NCI-H510A (cell line): Measurements from ENCODE around the gene LANCL3.
"Not testable (repeated sequence)": the region's sequence is repeated elsewhere in the genome, so short reads cannot be mapped to it uniquely, and the experiment has no call there.

ENCODE experiments used
- DNase-seq: peaks from one replicate; lab custom pipeline; 2025; lab: John Stamatoyannopoulos, UW

The LANCL3 gene

DNA sequence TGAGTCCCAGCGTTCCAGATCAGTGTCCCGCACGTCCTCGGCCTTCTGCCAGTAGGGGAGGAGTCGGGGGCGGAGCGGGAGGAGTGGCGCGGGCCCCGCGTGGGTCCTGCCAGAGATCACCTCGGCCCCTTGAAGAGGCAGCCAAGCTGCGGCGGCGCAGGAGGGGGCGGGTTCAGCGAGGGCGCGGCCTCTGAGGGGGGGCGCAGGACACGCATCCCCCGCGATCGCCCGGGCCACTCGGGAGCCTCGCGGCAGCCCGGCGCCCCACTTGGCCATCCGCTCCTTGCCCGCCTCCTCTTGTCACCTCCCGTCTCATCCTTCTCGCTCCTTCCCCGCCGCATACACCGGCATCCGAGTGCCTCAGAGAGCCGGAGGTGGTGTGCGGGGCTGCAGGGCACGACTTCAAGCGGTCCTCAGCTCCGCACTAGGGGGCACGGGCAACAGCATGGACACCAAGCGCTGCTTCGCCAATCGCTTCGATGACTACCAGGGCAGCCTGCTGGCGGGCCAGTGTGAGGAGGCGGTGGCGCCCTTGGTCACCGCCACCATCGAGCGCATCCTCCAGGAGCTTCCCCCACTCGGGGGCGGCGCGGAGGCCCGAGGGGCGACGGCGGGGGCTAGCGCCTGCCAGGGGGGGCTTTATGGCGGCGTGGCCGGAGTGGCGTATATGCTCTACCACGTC is at the start of gene LANCL3:
Gene LANCL3, plus strand, starts transcription at position 236 of the 682 bp plus-strand sequence. Its CDS starts 210 bp downstream, at position 446.
- not testable (repeated sequence) for DNase-seq

GRCh38 chrX:37523673-37524072 is 47.8 kb upstream of the LANCL3 start:
- not testable (repeated sequence) for DNase-seq

GRCh38 chrX:37541991-37542390 is 29.5 kb upstream of the LANCL3 start:
- DNase-seq, result no peak

- no peak for DNase-seq
Measured at GRCh38 chrX:37542791-37543190, 28.7 kb upstream of the LANCL3 start.

GRCh38 chrX:37543324-37543723 is 28.1 kb upstream of the LANCL3 start:
- DNase-seq, result no peak

DNA sequence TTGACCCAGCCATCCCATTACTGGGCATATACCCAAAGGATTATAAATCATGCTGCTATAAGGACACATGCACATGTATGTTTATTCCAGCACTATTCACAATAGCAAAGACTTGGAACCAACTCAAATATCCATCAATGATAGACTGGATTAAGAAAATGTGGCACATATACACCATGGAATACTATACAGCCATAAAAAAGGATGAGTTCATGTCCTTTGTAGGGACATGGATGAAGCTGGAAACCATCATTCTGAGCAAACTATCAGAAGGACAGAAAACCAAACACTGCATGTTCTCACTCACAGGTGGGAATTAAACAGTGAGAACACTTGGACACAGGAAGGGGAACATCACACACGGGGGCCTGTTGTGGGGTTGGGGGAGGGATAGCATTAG is 26.9 kb upstream of the LANCL3 start:
- DNase-seq, result not testable (repeated sequence)

DNA sequence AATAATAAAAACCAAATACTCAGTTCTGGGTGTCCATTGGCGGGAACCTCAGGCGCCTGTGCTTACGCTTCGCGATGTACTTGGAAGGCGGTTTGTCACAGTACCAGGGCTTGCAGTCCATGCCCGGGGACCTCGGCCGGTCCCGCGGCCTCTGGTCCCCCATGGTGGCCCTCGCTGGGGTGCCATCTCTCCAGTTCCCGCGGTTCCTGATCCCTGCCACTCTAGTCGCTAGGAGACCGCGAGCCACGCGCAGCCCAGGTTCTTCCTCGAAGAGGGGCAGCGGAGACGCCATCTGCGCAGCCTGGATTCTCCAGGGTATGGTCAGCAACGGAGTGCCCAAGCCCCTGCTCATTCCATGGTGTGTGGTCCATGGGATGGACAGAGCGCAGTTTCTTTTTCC is 26.4 kb upstream of the LANCL3 start:
- DNase-seq, result no peak

GRCh38 chrX:37549619-37550018 is 21.8 kb upstream of the LANCL3 start:
- DNase-seq, result not testable (repeated sequence)

GRCh38 chrX:37553476-37553875 is 18.0 kb upstream of the LANCL3 start:
- DNase-seq, result no peak

DNA sequence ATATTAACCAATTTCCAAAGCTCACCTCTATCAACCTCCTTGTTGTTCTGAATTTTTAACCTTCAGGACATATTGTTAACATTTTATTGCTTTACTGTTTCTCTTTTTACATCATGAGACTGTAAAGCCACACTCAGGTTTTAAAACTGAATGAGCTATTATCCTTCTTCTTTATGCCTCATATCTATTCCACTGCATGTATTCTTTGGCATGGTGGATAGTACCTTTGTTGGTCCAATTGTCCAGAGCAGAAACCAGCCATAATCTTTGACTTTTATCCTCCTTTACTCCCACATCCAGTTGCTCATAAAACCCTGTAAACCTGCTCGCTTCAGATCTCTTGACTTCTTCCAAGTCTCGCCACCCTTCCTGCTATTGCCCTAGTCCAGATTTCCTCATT is 6.2 kb upstream of the LANCL3 start:
- DNase-seq, result not testable (repeated sequence)

DNA sequence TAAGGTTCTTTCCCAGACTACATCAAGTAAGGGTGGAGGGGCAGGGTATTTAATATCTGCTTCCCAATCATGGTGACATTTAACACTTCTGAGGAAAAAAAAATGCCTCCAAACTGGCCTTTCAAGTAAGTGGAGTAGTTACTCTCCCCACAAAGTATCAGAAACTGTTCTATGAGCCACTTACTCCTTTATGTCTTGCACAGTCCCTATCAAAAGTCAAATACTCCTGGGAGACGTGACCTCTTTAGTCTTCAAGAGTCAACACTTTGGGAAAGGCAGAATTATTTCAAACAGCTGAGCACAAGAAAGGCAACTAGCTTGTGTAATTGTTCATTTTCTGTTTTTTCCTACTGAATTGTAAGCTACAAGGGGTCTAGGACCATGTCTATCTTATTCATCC is 1.1 kb upstream of the LANCL3 start:
- not testable (repeated sequence) for DNase-seq

DNA sequence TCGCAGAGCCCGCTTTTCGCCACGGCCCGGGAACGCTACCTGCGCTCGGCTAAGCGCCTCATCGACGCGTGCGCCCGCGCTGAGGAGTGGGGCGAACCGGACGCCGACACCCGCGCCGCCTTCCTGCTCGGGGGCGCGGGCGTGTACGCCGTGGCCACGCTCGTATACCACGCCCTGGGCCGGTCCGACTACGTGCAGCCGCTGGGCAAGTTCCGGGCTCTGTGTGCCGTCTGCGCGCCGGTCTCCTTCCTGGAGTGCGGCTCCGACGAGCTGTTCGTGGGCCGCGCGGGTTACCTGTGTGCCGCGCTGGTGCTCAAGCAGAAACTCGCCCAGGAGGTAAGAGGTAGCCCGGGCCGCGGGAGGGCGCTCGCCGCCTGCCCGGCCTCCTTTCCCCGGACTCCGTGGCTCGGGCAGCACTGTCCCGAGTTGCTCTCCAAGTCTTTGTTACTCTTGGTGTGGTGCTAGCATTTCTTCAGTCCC is 687 bp downstream of the LANCL3 start:
- not testable (repeated sequence) for DNase-seq

DNA sequence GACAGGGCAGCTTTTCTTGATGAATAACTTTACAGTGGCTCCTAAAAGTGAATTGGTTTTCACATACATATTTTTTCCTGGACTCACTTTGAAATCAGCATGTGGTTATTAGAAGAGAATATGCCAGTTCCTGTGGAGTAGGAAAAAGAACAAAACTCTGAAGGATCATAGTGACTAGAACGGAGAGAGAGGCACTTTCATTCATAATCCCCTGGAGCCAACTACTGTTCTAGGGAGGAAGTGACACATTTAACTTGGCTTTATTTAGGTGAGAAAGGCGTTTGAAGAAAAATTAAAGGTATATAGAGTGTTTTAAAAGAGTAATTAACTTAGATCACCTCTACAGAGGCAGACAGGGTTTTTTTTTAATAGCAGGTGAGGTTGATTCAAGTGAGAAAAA is 1.7 kb downstream of the LANCL3 start:
- DNase-seq, result not testable (repeated sequence)

DNA sequence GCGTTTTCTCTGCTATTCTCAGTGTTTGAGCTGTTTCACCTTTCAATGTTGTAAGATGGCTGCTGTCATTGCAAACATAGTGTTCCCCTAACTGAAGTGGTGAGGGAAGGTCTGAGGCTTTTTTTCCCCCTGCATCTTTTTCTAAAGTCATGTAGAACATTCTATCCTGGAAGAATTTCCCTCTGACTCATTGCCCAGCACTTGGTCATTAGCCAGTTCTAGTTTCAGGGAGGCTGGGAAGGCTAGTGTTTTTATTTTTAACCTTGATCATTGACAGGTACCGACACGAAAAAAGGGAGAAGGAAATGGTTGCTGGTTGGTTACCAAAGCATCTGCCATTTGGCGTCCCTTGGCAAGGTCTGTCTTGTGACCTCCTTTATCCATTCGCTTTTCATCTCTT is 6.6 kb downstream of the LANCL3 start:
- no peak for DNase-seq

- DNase-seq, result no peak
Measured at GRCh38 chrX:37580080-37580479, 8.6 kb downstream of the LANCL3 start.

DNA sequence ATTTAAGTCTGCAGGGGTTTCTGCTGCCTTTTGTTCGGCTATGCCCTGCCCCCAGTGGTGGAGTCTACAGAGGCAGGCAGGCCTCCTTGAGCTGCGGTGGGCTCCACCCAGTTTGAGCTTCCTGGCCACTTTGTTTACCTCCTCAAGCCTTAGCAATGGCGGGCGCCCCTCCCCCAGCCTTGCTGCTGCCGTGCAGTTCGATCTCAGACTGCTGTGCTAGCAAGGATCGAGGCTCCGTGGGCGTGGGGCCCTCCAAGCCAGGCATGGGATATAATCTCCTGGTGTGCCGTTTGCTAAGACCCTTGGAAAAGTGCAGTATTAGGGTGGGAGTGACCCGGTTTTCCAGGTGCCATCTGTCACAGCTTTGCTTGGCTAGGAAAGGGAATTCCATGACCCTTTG is 15.9 kb downstream of the LANCL3 start:
- DNase-seq, result not testable (repeated sequence)

DNA sequence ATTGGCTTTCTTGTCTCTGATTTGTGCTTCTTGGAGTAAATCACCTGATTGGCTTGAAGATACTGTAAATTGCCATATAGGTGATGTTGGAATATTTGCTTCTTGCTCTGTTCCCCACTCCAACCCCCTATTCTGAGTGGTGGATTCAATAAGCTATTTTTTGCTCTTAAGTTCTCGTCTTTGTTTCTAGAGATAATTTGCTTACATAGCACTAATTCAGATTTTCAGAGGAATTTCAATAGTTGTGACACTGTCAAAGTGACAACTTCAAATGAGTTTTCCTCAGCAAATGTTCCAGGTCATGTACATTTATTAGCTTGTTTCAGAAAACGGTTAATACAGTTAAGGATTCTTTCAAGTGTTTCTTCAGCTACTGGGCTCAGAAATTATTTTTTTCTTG is 18.6 kb downstream of the LANCL3 start:
- no peak for DNase-seq

DNA sequence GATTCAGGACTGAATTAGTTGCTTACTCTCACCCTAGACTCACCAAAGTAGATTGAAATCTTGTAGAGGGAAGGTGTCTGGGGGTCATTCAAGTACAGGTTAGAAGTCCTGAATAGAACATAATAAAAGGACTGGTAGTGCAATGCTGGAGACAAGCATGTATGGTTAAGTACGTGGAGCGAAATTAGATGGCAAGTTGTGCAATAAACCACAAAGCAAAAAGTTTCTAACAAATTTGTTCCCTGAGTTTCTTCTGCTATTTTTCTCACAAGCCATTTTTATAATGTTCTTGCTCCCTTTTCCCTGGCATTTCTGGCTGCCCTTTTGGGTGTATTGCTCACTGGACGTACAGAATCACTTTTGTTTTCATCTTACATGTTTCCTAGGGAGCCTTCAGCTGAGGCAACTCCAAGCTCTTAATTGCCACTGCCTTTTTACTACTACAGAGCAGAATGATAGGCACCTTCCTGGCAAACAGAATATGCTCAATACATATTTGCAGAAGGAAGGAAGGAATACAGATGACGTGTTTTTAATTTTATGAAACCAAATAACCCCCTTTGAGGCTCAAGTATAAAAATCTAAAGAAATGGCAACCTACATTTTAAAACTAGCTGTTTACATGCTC is 23.4 kb downstream of the LANCL3 start:
- no peak for DNase-seq

DNA sequence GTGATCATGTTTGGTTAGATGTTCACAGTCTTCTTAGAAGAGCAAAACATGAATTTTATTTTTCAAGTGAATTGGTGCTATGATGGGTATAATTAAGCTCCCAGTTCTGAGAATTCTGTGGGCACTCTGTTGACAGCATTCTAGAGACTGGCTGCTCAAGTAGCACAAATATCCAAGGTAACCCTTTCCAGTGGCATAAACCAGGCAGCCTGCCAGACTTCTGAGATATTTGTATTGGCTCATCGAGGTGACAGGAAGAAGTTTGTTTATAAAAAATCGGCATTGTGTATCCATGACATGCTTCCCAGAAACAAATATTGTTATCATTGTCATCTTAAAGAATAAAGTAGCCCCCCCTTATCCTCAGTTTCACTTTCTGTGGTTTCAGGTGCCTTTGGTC is 28.3 kb downstream of the LANCL3 start:
- no peak for DNase-seq

DNA sequence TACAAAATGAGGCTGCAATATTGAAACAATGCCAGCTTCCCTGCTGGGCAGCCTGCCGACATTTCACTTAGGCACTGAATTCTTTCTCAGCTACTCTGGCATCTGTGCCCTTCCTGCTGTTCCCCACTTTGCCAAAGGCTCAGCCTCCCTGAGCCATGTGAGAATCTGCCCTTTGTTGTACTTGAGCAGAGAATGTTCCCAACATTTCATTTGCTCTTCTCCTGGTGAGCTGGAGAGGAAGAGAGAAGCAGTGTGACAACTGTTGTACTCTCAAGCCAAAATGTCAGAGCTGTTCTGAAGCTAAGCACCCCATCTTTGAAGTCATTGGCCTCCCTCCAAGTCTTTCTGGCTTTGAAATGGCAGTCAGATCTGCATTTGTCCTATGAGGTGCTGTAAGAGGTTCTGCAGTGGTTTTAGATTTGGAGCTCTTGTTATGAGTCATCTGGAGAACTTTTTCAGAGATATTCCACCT is 32.5 kb downstream of the LANCL3 start:
- no peak for DNase-seq

- DNase-seq, result no peak
Measured at GRCh38 chrX:37607243-37607642, 35.8 kb downstream of the LANCL3 start.

GRCh38 chrX:37608156-37608555 is 36.7 kb downstream of the LANCL3 start:
- no peak for DNase-seq

DNA sequence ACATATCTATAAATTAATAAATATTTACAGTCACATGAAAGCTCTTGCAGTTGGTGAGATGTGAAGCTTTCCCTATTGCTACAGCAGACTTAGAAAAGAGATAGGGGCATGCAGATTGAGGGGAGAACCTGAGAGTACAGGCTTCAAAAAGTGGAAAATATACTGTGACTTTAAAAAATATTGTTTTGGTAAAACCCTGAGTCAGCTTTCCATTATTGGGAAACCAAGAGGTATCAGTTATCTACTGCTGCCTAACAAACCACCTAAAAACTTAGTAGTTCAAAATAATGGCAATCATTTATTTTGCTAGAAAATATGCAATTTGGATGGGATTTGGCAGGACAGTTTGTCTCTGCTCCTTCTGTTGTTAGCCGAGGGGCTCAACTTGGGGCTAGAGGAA is 38.3 kb downstream of the LANCL3 start:
- no peak for DNase-seq

- DNase-seq, result no peak
Measured at GRCh38 chrX:37613933-37614332, 42.5 kb downstream of the LANCL3 start.
